HG03354 (cell line): ENCODE results near the gene LYPD3.
"Not testable (repeated sequence)": the region's sequence is repeated elsewhere in the genome, so short reads cannot be mapped to it uniquely, and the experiment has no call there.

Experiments used
- ATAC-seq: cut with Tn5 transposase; IDR thresholded peaks from one replicate; pipeline ENCODE4 v1.9.1; 2021; ENCODE audit warnings: mild to moderate bottlenecking; ENCODE audit not compliant: unreplicated experiment, poor library complexity, severe bottlenecking

LYPD3 gene

GRCh38 chr19:43438291-43439031 lies 26.9 kb downstream of the LYPD3 start:
- ATAC-seq, result no peak

DNA sequence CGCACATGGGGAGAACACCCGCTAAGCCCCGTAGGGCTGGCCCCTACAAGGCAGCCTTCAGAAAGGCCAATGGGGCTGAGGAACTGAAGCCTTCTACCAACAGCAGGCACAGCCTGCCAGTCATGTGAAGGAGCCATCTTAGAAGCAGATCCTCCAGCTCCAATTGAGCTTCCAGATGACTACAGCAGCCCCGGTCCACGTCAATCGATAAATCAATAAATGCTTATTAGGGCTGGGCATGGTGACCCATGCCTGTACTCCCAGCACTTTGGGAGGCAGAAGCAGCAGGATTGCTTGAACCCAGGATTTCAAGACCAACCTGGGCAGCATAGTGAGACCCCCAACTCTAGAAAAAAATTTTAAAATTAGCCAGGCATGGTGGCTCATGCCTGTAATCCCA lies 27.7 kb downstream of the LYPD3 start:
- ATAC-seq, result no peak

- ATAC-seq, result not testable (repeated sequence)
These were observed 28.1 kb downstream of the LYPD3 start for GRCh38 chr19:43437284-43437683.

- no peak for ATAC-seq
These were observed 29.6 kb downstream of the LYPD3 start for GRCh38 chr19:43435775-43436174.

DNA sequence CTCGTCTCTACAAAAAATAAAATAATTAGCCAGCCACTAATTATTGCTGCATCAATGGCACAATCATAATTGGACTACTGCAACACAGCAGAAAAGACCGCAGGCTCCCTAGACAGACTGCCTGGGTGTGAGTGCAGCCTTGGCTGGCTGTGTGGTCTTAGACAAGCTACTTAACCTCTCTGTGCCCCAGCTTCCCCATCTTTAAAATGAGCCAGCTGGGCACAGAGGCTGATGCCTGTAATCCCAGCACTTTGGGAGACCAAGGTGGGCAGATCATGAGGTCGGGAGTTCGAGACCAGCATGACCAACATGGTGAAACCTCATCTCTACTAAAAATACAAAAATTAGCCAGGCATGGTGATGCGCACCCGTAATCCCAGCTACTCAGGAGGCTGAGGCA lies 31.7 kb downstream of the LYPD3 start:
- ATAC-seq, result no peak

- no peak for ATAC-seq
These were observed 32.1 kb downstream of the LYPD3 start for GRCh38 chr19:43433358-43433673.

DNA sequence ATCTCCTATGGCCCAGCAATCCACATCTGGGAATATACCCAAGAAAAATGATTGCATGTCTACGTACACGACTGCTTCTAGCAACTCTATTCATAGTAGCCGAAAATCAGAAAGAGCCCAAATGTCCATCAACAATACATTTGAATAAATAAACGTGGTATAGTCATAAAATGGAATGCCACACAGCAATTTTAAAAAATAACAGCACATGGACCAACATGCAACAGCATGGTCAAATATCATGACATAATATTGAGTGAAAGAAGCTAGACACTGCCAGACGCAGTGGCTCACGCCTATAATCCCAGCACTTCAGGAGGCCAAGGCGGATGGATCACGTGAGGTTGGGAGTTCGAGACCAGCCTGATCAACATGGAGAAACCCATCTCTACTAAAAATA lies 34.4 kb downstream of the LYPD3 start:
- no peak for ATAC-seq

DNA sequence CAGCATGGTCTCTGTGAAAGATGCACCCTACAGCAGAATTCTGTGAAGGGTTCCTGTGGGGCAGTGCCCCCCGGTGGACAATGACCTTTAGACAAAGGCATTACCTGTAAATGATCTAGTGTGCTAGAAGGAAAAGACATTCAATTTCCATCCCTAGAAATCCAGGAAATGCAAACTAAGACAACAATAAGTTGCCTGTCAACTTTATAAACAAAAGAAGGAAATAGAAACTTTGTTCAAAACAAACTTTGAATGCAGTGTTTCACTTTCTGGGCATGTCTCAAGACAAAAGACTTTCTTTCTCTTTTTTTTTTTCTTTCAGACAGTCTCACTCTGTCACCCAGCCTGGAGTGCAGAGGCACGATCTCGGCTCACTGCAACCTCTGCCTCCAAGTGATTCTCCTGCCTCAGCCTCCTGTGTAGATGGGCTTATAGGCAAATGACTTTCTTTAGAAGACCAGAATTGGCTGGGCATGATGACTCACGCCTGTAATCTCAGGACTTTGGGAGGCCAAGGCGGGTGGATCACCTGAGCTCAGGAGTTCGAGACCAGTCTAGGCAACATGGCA lies 35.2 kb downstream of the LYPD3 start:
- ATAC-seq, result peak; percentile 57

DNA sequence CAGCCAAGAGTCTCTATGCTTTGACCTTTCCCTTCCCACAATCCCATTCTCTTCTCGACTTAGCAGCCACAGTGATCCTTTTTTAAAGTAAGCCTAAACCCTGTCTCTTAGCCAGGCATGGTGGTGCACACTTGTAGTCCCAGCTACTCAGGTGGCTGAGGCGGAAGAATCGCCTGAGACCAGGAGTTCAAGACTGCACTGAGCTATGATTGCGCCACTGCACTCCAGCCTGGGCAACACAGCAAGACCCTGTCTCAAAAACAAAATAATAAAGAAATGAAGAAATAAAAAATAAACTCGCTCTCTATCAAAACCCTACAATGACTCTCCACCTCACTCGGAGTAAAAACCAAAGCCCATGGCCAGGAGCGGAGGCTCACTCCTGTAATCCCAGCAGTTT lies 36.0 kb downstream of the LYPD3 start:
- no peak for ATAC-seq

DNA sequence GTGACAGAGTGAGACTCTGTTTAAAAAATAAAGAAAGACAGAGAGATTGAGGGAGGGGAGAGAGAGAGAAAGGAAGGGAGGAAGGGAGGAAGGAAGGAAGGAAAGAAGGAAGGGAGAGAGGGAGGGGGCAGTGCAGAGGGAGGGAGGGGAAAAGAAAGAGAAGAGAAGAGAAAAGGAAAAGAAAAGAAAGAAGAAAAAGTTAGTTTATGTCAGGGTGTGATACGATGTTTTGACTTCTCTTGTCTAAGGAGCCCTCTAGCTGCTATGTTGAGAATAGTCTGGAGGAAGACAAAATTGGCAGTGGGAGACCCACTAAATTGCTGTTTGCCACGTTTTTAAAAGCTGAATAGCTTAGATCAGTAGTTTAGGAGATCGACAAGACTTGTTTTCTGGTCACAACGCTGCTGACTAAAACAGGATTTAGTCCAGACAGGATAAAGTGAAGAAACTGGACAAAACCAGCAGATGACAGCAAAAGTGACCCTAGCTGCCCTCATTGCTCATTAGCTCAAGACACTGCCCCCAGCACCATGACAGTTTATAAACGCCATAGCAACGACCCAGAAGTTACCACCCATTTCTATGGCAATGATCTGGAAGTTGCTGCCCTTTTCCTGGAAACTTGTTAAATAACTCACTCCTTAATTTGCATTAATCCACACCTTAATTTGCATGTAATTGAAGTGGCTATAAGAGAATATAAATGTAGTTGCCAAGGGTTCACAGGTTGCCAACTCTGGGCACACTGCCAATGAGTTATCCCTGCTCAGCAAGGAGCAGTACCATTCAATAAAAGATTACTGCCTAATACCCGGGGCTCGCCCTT lies 39.6 kb downstream of the LYPD3 start:
- ATAC-seq, result no peak

DNA sequence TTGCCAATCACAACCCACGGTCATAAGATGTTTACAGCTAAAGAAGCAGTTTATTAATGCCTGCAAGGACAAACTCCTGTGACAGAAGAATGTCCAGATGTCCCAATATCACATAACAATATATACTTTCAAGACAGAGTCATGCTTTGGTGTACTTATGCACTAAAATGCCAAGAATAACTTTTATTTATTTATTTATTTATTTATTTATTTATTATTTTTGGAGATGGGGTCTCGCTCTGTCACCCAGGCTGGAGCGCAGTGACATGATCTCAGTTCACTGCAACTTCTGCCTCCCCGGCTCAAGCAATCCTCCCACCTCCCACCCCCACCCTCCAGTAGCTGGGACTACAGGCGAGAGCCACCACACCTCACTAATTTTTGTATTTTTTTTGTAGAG lies 41.6 kb downstream of the LYPD3 start:
- no peak for ATAC-seq

DNA sequence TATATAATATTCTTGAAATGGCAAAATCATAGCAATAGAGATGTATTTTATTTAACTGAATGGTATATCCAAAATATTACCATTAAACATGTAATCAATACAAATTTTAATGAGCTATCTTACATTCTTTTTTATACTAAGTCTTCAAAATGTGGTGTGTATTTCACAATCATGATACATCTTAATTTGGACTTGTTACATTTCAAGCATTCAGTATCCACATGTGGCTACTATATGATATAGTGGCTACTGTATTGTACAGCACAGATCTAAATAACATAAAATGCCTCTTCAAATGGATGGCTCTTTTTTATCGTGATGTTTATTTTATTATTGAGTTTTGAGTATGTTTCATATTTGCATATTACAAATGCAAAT lies 42.7 kb downstream of the LYPD3 start:
- ATAC-seq, result no peak

DNA sequence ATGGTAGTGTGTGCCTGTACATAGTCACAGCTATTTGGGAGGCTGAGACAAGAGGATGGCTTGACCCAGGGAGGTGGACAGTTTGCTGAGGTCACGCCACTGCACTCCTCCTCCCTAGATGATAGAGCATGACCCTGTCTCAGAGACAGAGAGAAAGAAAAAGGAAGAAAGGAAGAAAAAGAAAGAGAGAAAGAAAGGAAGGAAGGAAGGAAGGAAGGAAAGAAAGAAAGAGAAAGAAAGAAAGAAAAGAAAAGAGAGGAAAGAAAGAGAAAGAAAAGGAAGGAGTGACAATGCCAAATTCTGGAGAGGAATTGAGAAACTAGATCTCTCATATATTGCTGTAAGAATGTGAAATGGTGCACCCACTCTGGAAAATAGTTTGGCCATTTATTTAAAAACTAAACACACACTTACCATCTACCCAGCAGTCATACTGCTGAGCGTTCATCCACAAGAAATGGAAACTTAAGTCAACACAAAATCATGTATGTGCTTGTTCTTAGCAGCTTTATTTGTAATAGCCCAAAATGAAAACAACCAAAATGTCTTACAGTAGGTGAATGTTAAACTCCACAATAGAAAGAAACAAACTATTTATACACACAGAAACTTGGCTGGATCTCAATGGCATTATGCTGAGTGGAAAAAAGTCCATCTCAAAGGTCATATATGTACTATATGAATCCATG lies 43.3 kb downstream of the LYPD3 start:
- no peak for ATAC-seq

GRCh38 chr19:43420954-43421353 lies 44.5 kb downstream of the LYPD3 start:
- ATAC-seq, result no peak

- ATAC-seq, result no peak
These were observed 48.3 kb downstream of the LYPD3 start for GRCh38 chr19:43416951-43417623.

DNA sequence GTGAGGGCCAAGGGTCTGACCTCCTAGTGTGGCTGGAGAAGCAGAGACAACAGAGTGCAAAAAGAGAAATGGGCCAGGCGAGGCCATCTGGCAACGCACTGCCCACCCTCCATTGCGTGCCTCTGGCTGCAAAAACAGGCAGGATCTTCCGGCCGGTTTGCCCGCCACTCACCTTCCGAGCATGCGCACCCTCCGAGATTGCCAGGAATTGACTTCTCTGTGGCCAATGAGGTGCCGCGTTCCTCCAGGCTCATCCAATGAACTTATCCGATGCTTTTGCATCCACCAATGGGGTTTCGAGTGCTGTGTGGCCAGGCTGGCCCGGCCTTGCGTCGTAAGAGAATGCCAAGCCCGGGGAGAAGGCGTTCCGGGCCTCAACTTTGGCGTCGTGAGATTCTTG lies 50.9 kb downstream of the LYPD3 start, which contains the start of gene TEX101:
Gene TEX101, plus strand, starts transcription at position 337 of the 400 bp plus-strand sequence. CDS start 1,030 bp downstream, outside the sequence.
- ATAC-seq, result no peak

GRCh38 chr19:43412441-43412840 lies 53.0 kb downstream of the LYPD3 start:
- no peak for ATAC-seq
